ENCODE data around the gene UGT1A5. TPM values are rescaled to one million over a fixed set of nuclear protein-coding genes. Genes with fewer than 3 reads are reported as not detected.

Gene UGT1A5
- total and polyA plus RNA-seq, 2 of the 8 experiments (the other 6 are each of a cell fraction or from before 2014, with no cell fraction given) = not detected

DNA sequence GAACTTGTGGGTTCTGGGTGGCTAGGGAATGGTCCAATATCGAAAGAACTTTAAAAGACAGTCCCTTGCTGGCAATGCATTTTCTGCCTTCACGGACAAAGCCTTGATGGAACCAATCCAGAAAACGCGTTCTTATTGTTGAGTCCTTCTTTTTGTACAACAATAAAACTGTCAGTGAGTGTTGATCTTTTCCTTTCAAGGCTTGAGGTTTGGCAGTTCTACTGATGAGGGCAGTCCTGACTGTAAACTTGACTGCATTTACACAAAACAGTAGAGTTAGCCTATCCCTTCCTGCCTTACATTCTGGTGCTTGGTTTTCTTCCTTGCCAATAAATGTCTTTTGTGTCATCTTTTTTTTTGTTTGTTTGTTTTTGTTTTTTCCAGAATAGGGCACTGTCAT lies 33.5 kb upstream of the UGT1A5 start (continued):
- TF ChIP-seq POLR2AphosphoS5 (IDR thresholded peaks at IDR 0.05; ENCODE audit: low read depth, low read length) = no peak
- no peak for TF ChIP-seq KDM1A (IDR thresholded peaks at IDR 0.05; ENCODE audit: borderline replicate concordance, low read length)
- TF ChIP-seq CHD1 (IDR thresholded peaks at IDR 0.05; ENCODE audit: low read depth, low read length) = no peak
- TF ChIP-seq HDAC2 (IDR thresholded peaks at IDR 0.05; ENCODE audit: borderline replicate concordance in 1 of 2, low read depth in 2 of 2, low read length in 2 of 2) = no peak
- no peak for TF ChIP-seq POLR2A (IDR thresholded peaks at IDR 0.05; ENCODE audit: control extremely low read depth in 1 of 2, low read depth in 2 of 2, low read length in 2 of 2)
- no peak for TF ChIP-seq RXRA (IDR thresholded peaks at IDR 0.05; ENCODE audit: insufficient read depth, low read depth, low read length)
- no peak for TF ChIP-seq BCL11A (IDR thresholded peaks at IDR 0.05; ENCODE audit: low read depth in 2 of 2, low read length in 2 of 2)
- TF ChIP-seq, protein P1, sequence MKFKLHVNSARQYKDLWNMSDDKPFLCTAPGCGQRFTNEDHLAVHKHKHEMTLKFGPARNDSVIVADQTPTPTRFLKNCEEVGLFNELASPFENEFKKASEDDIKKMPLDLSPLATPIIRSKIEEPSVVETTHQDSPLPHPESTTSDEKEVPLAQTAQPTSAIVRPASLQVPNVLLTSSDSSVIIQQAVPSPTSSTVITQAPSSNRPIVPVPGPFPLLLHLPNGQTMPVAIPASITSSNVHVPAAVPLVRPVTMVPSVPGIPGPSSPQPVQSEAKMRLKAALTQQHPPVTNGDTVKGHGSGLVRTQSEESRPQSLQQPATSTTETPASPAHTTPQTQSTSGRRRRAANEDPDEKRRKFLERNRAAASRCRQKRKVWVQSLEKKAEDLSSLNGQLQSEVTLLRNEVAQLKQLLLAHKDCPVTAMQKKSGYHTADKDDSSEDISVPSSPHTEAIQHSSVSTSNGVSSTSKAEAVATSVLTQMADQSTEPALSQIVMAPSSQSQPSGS (IDR thresholded peaks at IDR 0.05; ENCODE audit: low read length) = no peak

All from H1 (cell line).